ENCODE data around the gene EEF1AKMT4.

GRCh38 chr3:184200825-184201224, 48.6 kb upstream of the EEF1AKMT4 start:
- TF ChIP-seq POLR2A (IDR thresholded peaks at IDR 0.05; ENCODE audit: low read depth), result no peak
- no peak for TF ChIP-seq CTCF (IDR thresholded peaks at IDR 0.05)
- no peak for TF ChIP-seq POLR2AphosphoS5 (IDR thresholded peaks at IDR 0.05)
- TF ChIP-seq EP300 (IDR thresholded peaks at IDR 0.05), result no peak
